ENCODE results near the gene LFNG.

LFNG gene

DNA sequence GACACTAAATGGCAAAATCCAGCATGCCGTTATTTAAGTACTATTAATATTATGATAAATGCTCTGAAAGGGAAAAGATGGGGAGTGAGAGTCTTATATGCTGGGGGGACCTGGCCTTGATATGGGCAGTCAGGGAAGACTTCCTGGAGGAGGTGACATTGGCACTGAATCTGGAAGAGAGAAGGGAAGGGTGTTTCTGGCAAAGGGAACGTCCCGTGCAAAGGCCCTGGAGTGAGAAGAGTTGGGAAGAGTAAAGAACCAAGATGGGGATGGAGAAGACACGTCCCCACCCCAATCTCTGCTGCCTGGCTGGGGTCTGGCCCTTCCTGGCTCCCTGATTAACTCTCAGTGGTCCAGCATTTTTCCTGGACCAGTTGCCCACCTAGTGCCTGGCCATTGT lies 38.4 kb upstream of the LFNG start:
- no CpG with 5 or more reads among the region's 4 CpGs for WGBS (ENCODE audit: extremely low coverage, insufficient coverage, insufficient read length)
- no peaks in the 10 kb centered on the region for H3K36me3 ChIP-seq (ENCODE audit: control insufficient read depth in 1 of 2, insufficient read depth in 2 of 2, low read length in 2 of 2)
- H3K27ac ChIP-seq (ENCODE audit: low read depth, low read length), result no peak overlapping the region
- H2AFZ ChIP-seq (ENCODE audit: insufficient read depth, low read length, poor library complexity), result no peak overlapping the region
- H3K23ac ChIP-seq (ENCODE audit: low read length), result no peak overlapping the region
- no peaks in the 10 kb centered on the region for H3K79me2 ChIP-seq (ENCODE audit: control insufficient read depth, insufficient read depth, low read length, poor library complexity)
- no peak overlapping the region for H3K9ac ChIP-seq (ENCODE audit: low read length)
- no peak overlapping the region for H4K8ac ChIP-seq (ENCODE audit: low read depth, low read length)
- H2BK120ac ChIP-seq (ENCODE audit: insufficient read depth, low read length, poor library complexity), result no peak overlapping the region
- no peak overlapping the region for H2BK12ac ChIP-seq (ENCODE audit: low read length)
- H2BK5ac ChIP-seq (ENCODE audit: low read depth, low read length, poor library complexity), result no peak overlapping the region
- H3K4ac ChIP-seq (ENCODE audit: low read depth, low read length), result no peak overlapping the region
- no peaks in the 10 kb centered on the region for H3K27me3 ChIP-seq (ENCODE audit: insufficient read depth, low read length)
- H3K14ac ChIP-seq (ENCODE audit: low read length), result no peak overlapping the region
- peaks cover 4% of the 10 kb centered on the region for H3K9me3 ChIP-seq (ENCODE audit: insufficient read depth, low read depth, low read length)
- no peak overlapping the region for H4K12ac ChIP-seq (ENCODE audit: low read depth, low read length)
- H3K4me2 ChIP-seq (ENCODE audit: low read length), result no peak overlapping the region
- peaks cover 0 to 2% of the 10 kb centered on the region in 2 experiments for H3K4me1 ChIP-seq (ENCODE audit: control insufficient read depth in 1 of 2, insufficient read depth in 2 of 2, low read length in 2 of 2)
- H3K18ac ChIP-seq (ENCODE audit: low read length), result no peak overlapping the region
- H4K91ac ChIP-seq (ENCODE audit: low read depth, low read length), result no peak overlapping the region
- no peak overlapping the region for H2AK5ac ChIP-seq (ENCODE audit: low read length)
- no peak for DNase-seq
- no peak overlapping the region for H3K4me3 ChIP-seq (ENCODE audit: low read depth, low read length)
- no peaks in the 10 kb centered on the region for H3K79me1 ChIP-seq (ENCODE audit: low read length)

DNA sequence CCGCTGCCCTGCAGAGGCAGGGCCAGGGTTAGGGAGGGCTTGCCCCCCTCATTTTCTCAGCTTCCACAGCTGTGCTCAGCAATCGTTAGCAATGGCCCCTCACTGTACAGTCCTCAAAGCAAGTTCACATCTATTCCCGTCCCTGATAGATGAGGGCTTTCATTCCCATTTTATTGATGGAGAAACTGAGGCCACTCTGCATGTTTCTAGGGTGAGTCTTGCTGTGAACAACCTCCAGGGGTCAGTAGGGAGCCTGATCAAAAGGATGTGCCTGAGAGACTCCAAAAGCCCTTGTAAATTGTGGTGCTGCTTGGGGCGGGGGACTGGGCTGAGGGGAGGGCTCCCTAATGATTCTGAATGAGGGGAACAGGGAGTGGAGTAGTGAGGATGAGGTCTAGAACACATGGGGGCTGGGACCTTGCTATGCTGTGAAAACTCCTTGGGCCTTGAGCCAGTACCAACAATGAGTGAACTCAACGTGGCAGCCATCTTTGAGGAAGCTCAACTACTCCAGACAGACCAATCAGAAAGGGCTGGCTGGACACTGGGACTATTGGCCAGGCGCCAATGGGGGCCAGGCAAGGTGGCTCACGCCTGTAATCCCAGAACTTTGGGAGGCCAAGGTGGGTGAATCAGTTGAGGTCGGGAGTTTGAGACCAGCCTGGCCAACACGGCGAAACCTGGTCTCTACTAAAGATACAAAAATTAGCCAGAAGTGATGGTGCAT lies 36.7 kb upstream of the LFNG start:
- Histone ChIP-seq H2BK5ac (ENCODE audit: low read depth, low read length, poor library complexity) (no peak overlapping the region), H3K27me3 (ENCODE audit: insufficient read depth, low read length) (no peaks in the 10 kb centered on the region)

DNA sequence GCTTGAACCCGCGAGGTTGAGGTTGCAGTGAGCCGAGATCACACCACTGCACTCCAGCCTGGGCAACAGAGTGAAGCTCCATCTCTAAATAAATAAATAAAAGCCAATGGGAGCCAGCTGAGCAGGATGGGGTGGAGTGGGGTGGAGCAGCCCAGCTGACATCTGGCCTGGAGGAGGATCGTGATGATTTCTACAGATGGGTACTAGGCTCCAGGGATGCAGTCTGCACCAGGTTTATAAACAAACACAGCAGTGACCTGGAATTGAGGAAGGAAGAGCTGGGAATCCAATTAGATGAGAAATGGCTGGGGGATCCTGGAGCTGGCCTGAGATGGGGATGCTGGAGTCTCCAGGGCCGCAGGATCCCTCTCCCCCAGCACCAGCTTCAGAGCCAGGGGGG lies 36.1 kb upstream of the LFNG start:
- no CpG with 5 or more reads among the region's 5 CpGs for WGBS (ENCODE audit: extremely low coverage, insufficient coverage, insufficient read length)
- no peaks in the 10 kb centered on the region for H3K36me3 ChIP-seq (ENCODE audit: control insufficient read depth in 1 of 2, insufficient read depth in 2 of 2, low read length in 2 of 2)
- no peak overlapping the region for H4K12ac ChIP-seq (ENCODE audit: low read depth, low read length)

More for the DNA sequence above, 36.7 kb upstream of the LFNG start:
- no peak overlapping the region for H3K4me2 ChIP-seq (ENCODE audit: low read length)
- peaks cover 2% of the 10 kb centered on the region for H3K9me3 ChIP-seq (ENCODE audit: insufficient read depth, low read depth, low read length)
- no peak overlapping the region for H2AK5ac ChIP-seq (ENCODE audit: low read length)
- no peak overlapping the region for H2BK12ac ChIP-seq (ENCODE audit: low read length)
- no peak overlapping the region for H4K12ac ChIP-seq (ENCODE audit: low read depth, low read length)
- DNase-seq, result no peak
- no peak overlapping the region for H3K4me3 ChIP-seq (ENCODE audit: low read depth, low read length)
- no peak overlapping the region for H3K14ac ChIP-seq (ENCODE audit: low read length)
- H3K4ac ChIP-seq (ENCODE audit: low read depth, low read length), result no peak overlapping the region
- H3K9ac ChIP-seq (ENCODE audit: low read length), result no peak overlapping the region
- no peak overlapping the region for H4K8ac ChIP-seq (ENCODE audit: low read depth, low read length)
- no peaks in the 10 kb centered on the region for H3K79me2 ChIP-seq (ENCODE audit: control insufficient read depth, insufficient read depth, low read length, poor library complexity)
- H2BK120ac ChIP-seq (ENCODE audit: insufficient read depth, low read length, poor library complexity), result no peak overlapping the region
- no peak overlapping the region for H2AFZ ChIP-seq (ENCODE audit: insufficient read depth, low read length, poor library complexity)
- H3K4me1 ChIP-seq (ENCODE audit: control insufficient read depth in 1 of 2, insufficient read depth in 2 of 2, low read length in 2 of 2), result no peaks in the 10 kb centered on the region
- H3K79me1 ChIP-seq (ENCODE audit: low read length), result no peaks in the 10 kb centered on the region
- H4K91ac ChIP-seq (ENCODE audit: low read depth, low read length), result no peak overlapping the region
- H3K27ac ChIP-seq (ENCODE audit: low read depth, low read length), result no peak overlapping the region
- no CpG with 5 or more reads among the region's 10 CpGs for WGBS (ENCODE audit: extremely low coverage, insufficient coverage, insufficient read length)
- H3K18ac ChIP-seq (ENCODE audit: low read length), result no peak overlapping the region
- no peaks in the 10 kb centered on the region for H3K36me3 ChIP-seq (ENCODE audit: control insufficient read depth in 1 of 2, insufficient read depth in 2 of 2, low read length in 2 of 2)
- H3K23ac ChIP-seq (ENCODE audit: low read length), result no peak overlapping the region

GRCh38 chr7:2484868-2485267 lies 34.7 kb upstream of the LFNG start:
- Histone ChIP-seq H2AK5ac (ENCODE audit: low read length) (no peak overlapping the region), H4K91ac (ENCODE audit: low read depth, low read length) (no peak overlapping the region), H3K14ac (ENCODE audit: low read length) (no peak overlapping the region), H3K9me3 (ENCODE audit: insufficient read depth, low read depth, low read length) (no peaks in the 10 kb centered on the region), H2AFZ (ENCODE audit: insufficient read depth, low read length, poor library complexity) (no peak overlapping the region), H3K27ac (ENCODE audit: low read depth, low read length) (no peak overlapping the region), H4K12ac (ENCODE audit: low read depth, low read length) (no peak overlapping the region), H3K9ac (ENCODE audit: low read length) (no peak overlapping the region), H3K4ac (ENCODE audit: low read depth, low read length) (no peak overlapping the region), H3K79me1 (ENCODE audit: low read length) (no peaks in the 10 kb centered on the region), H3K79me2 (ENCODE audit: control insufficient read depth, insufficient read depth, low read length, poor library complexity) (no peaks in the 10 kb centered on the region), H3K4me2 (ENCODE audit: low read length) (no peak overlapping the region), H3K4me3 (ENCODE audit: low read depth, low read length) (no peak overlapping the region), H4K8ac (ENCODE audit: low read depth, low read length) (no peak overlapping the region), H3K4me1 (ENCODE audit: control insufficient read depth in 1 of 2, insufficient read depth in 2 of 2, low read length in 2 of 2) (no peaks in the 10 kb centered on the region), H3K36me3 (ENCODE audit: control insufficient read depth in 1 of 2, insufficient read depth in 2 of 2, low read length in 2 of 2) (no peaks in the 10 kb centered on the region), H3K18ac (ENCODE audit: low read length) (no peak overlapping the region), H2BK5ac (ENCODE audit: low read depth, low read length, poor library complexity) (no peak overlapping the region), H3K27me3 (ENCODE audit: insufficient read depth, low read length) (no peaks in the 10 kb centered on the region), H2BK12ac (ENCODE audit: low read length) (no peak overlapping the region), H2BK120ac (ENCODE audit: insufficient read depth, low read length, poor library complexity) (no peak overlapping the region), H3K23ac (ENCODE audit: low read length) (no peak overlapping the region)
- DNase-seq, result no peak
- WGBS (ENCODE audit: extremely low coverage, insufficient coverage, insufficient read length), result no CpG with 5 or more reads among the region's 12 CpGs

More for the DNA sequence above, 36.1 kb upstream of the LFNG start:
- Histone ChIP-seq H2BK5ac (ENCODE audit: low read depth, low read length, poor library complexity) (no peak overlapping the region), H3K9ac (ENCODE audit: low read length) (no peak overlapping the region), H3K79me1 (ENCODE audit: low read length) (no peaks in the 10 kb centered on the region), H3K4me3 (ENCODE audit: low read depth, low read length) (no peak overlapping the region), H3K27ac (ENCODE audit: low read depth, low read length) (no peak overlapping the region), H3K9me3 (ENCODE audit: insufficient read depth, low read depth, low read length) (no peaks in the 10 kb centered on the region), H3K4ac (ENCODE audit: low read depth, low read length) (no peak overlapping the region), H3K23ac (ENCODE audit: low read length) (no peak overlapping the region), H3K79me2 (ENCODE audit: control insufficient read depth, insufficient read depth, low read length, poor library complexity) (no peaks in the 10 kb centered on the region), H2AK5ac (ENCODE audit: low read length) (no peak overlapping the region), H2BK120ac (ENCODE audit: insufficient read depth, low read length, poor library complexity) (no peak overlapping the region), H3K18ac (ENCODE audit: low read length) (no peak overlapping the region), H4K91ac (ENCODE audit: low read depth, low read length) (no peak overlapping the region), H3K4me2 (ENCODE audit: low read length) (no peak overlapping the region), H3K27me3 (ENCODE audit: insufficient read depth, low read length) (no peaks in the 10 kb centered on the region), H2BK12ac (ENCODE audit: low read length) (no peak overlapping the region), H4K8ac (ENCODE audit: low read depth, low read length) (no peak overlapping the region), H2AFZ (ENCODE audit: insufficient read depth, low read length, poor library complexity) (no peak overlapping the region), H3K14ac (ENCODE audit: low read length) (no peak overlapping the region), H3K4me1 (ENCODE audit: control insufficient read depth in 1 of 2, insufficient read depth in 2 of 2, low read length in 2 of 2) (no peaks in the 10 kb centered on the region)
- no peak for DNase-seq
